NT2/D1 (cell line): ENCODE data around the gene SMIM17.

Experiments used
- SUZ12 ChIP-seq: IDR thresholded peaks from 2 replicates; pipeline ENCODE4 v1.6.1; 2011; ENCODE audit not compliant: insufficient read length, insufficient read depth; ENCODE audit errors: extremely low read depth
- YY1 ChIP-seq: IDR thresholded peaks from 2 replicates; pipeline ENCODE4 v1.6.1; 2011; ENCODE audit not compliant: insufficient read length, insufficient read depth

- TF ChIP-seq YY1 (no peak), SUZ12 (no peak)
These were observed 46.2 kb downstream of the SMIM17 start for GRCh38 chr19:56689198-56689597.
